Transverse colon (tissue), 4 donors: ENCODE data around the gene ULBP2. TPM values are rescaled to one million over a fixed set of nuclear protein-coding genes. Genes with fewer than 3 reads are reported as not detected.

Experiments
- DNase-seq: peaks from one replicate; pipeline ENCODE4 v3.0.0-alpha.2; 2019
- H3K27ac ChIP-seq, 4 donors: fragments of 200-600 bp; sonication (generic); 2 replicates each; pipeline ENCODE4 v1.5.1; 2016 to 2018; ENCODE audit warnings: inconsistent platforms in 4 of 4
- H3K27me3 ChIP-seq: fragments of 200-600 bp; sonication (generic); 2 replicates; pipeline ENCODE4 v1.5.1; 2017; ENCODE audit warnings: inconsistent platforms
- H3K36me3 ChIP-seq, 4 donors: fragments of 200-600 bp; sonication (generic); 2 replicates each; pipeline ENCODE4 v1.5.1; 2017 to 2019; ENCODE audit warnings: inconsistent platforms in 4 of 4
- H3K4me1 ChIP-seq, 4 donors: fragments of 200-600 bp; sonication (generic); 2 replicates each; pipeline ENCODE4 v1.5.1; 2017 to 2020; ENCODE audit warnings: inconsistent platforms in 4 of 4
- H3K4me3 ChIP-seq, 4 donors: fragments of 200-600 bp; sonication (generic); 1 replicate in 1 of 4; 2 replicates in 3 of 4; pipeline versions ENCODE4 v1.5.1 to v1.6.1; 2017 to 2019; ENCODE audit warnings: inconsistent platforms in 4 of 4
- H3K9me3 ChIP-seq, 2 donors: fragments of 200-600 bp; sonication (generic); 2 replicates each; pipeline ENCODE4 v1.5.1; 2017 to 2019; ENCODE audit warnings: inconsistent platforms in 2 of 2
- EP300 ChIP-seq: sonication (generic); formaldehyde crosslinking; IDR thresholded peaks from one replicate; pipeline ENCODE4 v1.6.1; 2017; ENCODE audit warnings: antibody characterized with exemption, low read depth
- POLR2A ChIP-seq: fragments of 450-650 bp; IDR thresholded peaks from one replicate; pipeline ENCODE4 v1.6.1; 2016; ENCODE audit warnings: antibody characterized with exemption, mild to moderate bottlenecking, moderate library complexity
- POLR2AphosphoS5 ChIP-seq, 3 donors: sonication (generic); formaldehyde crosslinking; IDR thresholded peaks; one replicate each; pipeline ENCODE4 v1.6.1; 2016; ENCODE audit warnings: antibody characterized with exemption in 3 of 3
- WGBS, 2 donors: methylation state at CpG; one replicate each; pipeline ENCODE4 v1.1.5; 2018; ENCODE audit warnings: low coverage in 1 of 2; 5-methylcytosine and 5-hydroxymethylcytosine counted together
- in situ Hi-C, 4 donors: fragments of 200-750 bp; cut with MboI; loops; one replicate each; pipeline versions ENCODE4 v1.15.0 to v1.15.1; 2017; ENCODE audit warnings: low sequenced_read_pairs in 3 of 4, low pct_ligation_motif_present in 1 of 4, low pct_unique_long_range_greater_than_20kb in 1 of 4
- intact Hi-C: fragments of 100-400 bp; cut with DNase I; formaldehyde crosslinking; loops from one replicate; pipeline ENCODE4 v1.15.1; 2023; ENCODE audit warnings: low total_unique reads
- total RNA-seq, 4 donors: library from RNA; depleted of rRNA; stranded (reverse); fragments of >200 nt; gene quantifications; one replicate each; pipeline ENCODE4 v1.1.0, GENCODE V29; 2016
- TF ChIP-seq, protein P1 (sequence below), 5 experiments: fragments of 200-600 bp in 3 of 5; fragments of 450-650 bp in 2 of 5; sonication (generic) in 3 of 5; IDR thresholded peaks; 1 replicate in 2 of 5; 2 replicates in 3 of 5; pipeline ENCODE4 v1.5.1; 2016 to 2017; ENCODE audit warnings: antibody characterized with exemption in 5 of 5, inconsistent platforms in 3 of 5, mild to moderate bottlenecking in 2 of 5, moderate library complexity in 1 of 5

Gene ULBP2
- total RNA-seq, 4 donors from 2014 or later = not detected

DNA sequence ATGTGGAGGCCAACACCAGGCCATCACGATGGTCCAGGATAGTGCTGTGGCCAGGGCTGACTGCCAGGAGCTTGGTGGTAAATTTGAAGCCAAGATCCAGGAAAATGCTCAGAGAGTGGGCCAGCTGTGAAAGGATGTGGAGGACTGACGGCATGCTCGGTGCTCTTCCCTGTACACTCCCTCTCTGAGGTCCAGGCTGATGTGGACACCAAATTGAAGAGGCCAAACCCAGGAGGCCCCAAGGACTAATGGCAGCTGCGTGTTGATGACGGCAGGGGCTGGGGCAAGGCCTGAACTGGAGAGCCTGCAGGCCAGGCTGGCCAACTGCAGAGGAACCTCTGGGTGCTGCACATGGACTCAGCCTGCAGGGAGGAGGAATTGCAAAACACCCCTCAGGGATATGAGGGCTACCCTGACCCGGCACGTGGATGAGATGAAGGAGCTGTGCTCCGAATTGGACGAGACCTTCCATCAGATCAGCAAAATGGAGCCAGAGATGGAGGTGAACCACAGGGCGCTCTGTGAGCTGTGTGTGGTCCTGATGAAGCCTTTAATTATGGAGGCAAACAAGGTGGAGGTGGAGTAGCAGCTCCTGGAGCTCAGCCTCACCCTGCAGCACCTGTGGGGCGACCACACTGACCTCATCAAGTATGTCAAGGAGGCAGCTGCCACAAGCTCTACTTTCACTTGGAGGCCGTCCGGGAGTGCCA is 37.0 kb upstream of the ULBP2 start:
- no peaks in the 10 kb centered on the region for H3K36me3 ChIP-seq
- H3K9me3 ChIP-seq = peaks cover 0 to 12% of the 10 kb centered on the region in 2 donors
- no peak overlapping the region for H3K27ac ChIP-seq
- DNase-seq = no peak
- WGBS, 2 donors = 60 to 85% methylated on average over 1 to 13 of the region's 13 CpGs
- no peaks in the 10 kb centered on the region for H3K27me3 ChIP-seq
- no peaks in the 10 kb centered on the region for H3K4me1 ChIP-seq
- in situ Hi-C loops (no loop called here), intact Hi-C loops (no loop called here)
- no peak overlapping the region for H3K4me3 ChIP-seq
- TF ChIP-seq, protein P1, sequence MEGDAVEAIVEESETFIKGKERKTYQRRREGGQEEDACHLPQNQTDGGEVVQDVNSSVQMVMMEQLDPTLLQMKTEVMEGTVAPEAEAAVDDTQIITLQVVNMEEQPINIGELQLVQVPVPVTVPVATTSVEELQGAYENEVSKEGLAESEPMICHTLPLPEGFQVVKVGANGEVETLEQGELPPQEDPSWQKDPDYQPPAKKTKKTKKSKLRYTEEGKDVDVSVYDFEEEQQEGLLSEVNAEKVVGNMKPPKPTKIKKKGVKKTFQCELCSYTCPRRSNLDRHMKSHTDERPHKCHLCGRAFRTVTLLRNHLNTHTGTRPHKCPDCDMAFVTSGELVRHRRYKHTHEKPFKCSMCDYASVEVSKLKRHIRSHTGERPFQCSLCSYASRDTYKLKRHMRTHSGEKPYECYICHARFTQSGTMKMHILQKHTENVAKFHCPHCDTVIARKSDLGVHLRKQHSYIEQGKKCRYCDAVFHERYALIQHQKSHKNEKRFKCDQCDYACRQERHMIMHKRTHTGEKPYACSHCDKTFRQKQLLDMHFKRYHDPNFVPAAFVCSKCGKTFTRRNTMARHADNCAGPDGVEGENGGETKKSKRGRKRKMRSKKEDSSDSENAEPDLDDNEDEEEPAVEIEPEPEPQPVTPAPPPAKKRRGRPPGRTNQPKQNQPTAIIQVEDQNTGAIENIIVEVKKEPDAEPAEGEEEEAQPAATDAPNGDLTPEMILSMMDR (IDR thresholded peaks at IDR 0.05) = no peak
- TF ChIP-seq POLR2AphosphoS5 (IDR thresholded peaks at IDR 0.05) (no peak), EP300 (no peak), POLR2A (no peak)

DNA sequence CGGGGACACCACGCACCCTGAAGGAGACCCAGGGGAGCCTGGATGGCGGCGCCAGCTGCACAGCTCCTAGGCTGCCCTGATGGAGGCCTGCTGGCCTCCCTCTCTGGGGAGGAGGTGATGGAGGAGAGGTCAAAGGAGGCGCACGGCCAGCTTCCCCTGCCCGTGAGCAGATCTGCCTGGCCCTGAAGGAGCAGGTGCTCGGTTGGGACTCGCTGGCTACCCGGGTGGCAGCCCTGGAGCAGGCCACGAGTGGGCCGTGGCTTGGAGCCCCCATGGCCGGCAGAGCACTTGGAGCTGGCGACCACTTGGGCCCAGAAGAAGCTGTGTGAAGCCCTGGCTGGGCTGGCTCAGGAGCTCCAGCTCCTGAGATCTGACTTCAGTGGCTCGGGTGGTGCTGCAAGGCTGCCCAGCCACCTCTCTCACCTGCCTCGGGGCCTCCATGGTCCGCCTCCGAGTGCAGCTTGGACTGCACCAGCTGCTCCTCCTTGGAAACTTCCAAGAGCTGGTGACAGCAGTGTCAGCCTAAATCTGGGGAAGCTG is 36.4 kb upstream of the ULBP2 start:
- Histone ChIP-seq H3K4me3 (no peak overlapping the region), H3K4me1 (no peaks in the 10 kb centered on the region), H3K27me3 (no peaks in the 10 kb centered on the region), H3K27ac (no peak overlapping the region), H3K9me3 (peaks cover 0 to 12% of the 10 kb centered on the region in 2 donors), H3K36me3 (no peaks in the 10 kb centered on the region)
- TF ChIP-seq EP300 = no peak
- no peak for TF ChIP-seq POLR2AphosphoS5 (IDR thresholded peaks at IDR 0.05)
- TF ChIP-seq POLR2A = no peak
- TF ChIP-seq, protein P1 (IDR thresholded peaks at IDR 0.05) = no peak
- 88% methylated on average over 16 of the region's 18 CpGs; no CpG with 5 or more reads in 1 of the 2 donors for WGBS, 2 donors
- DNase-seq = no peak
- intact Hi-C loops = no loop called here
- in situ Hi-C loops = no loop called here

DNA sequence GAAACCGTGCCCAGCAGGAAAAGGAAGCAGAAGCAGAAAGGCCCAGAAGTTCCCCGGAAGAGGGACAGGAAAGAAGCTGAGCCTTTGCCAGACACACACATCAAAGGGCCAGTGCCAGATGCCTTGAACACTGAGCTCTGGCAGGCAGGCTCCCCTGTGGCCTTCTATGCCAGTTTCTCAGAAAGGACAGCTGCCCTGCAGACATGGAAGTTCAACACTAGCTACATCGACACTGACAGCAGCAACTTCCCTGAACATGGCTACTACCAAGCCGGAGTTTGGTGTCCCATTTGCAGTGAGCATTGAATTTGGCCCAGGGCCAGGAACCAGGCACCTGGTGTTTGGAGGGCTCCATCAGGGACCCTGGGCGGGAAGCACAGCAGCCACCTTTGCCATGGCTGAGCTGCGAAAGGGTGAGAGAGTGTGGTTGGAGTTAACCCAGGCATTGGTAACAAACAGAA is 35.9 kb upstream of the ULBP2 start:
- no peak for DNase-seq
- in situ Hi-C loops (no loop called here), intact Hi-C loops (no loop called here)
- Histone ChIP-seq H3K4me3 (no peak overlapping the region), H3K27me3 (no peaks in the 10 kb centered on the region), H3K27ac (no peak overlapping the region), H3K36me3 (no peaks in the 10 kb centered on the region), H3K4me1 (no peaks in the 10 kb centered on the region), H3K9me3 (peaks cover 0 to 12% of the 10 kb centered on the region in 2 donors)
- 83% methylated on average over 6 of the region's 6 CpGs; no CpG with 5 or more reads in 1 of the 2 donors for WGBS, 2 donors
- TF ChIP-seq POLR2A = no peak
- TF ChIP-seq POLR2AphosphoS5 (IDR thresholded peaks at IDR 0.05) = no peak
- TF ChIP-seq EP300 = no peak
- TF ChIP-seq, protein P1 (IDR thresholded peaks at IDR 0.05) = no peak

DNA sequence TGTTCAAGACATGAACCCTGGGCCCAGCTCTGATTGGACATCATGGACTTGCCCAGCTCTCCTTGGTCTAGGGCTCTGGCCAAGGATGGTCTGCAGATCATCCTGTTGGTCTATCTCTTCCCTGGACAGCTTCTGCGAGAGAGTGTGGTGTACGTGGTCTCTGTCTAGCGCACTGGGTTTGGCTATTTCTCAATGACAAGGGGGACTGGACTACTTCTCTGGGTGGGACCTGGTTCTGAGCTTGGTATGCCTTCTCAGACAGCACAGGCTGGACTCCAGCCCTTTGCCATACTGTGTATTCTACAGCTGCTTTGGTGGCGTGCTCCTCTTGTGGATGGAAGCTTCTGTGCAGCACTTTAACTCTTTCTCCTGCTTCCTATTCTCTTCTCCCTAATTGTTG is 35.4 kb upstream of the ULBP2 start:
- Histone ChIP-seq H3K27me3 (no peaks in the 10 kb centered on the region), H3K27ac (no peak overlapping the region), H3K9me3 (peaks cover 0 to 12% of the 10 kb centered on the region in 2 donors), H3K4me1 (no peaks in the 10 kb centered on the region), H3K36me3 (no peaks in the 10 kb centered on the region), H3K4me3 (no peak overlapping the region)
- 92% methylated on average over 4 of the region's 4 CpGs; no CpG with 5 or more reads in 1 of the 2 donors for WGBS, 2 donors
- intact Hi-C loops = no loop called here
- in situ Hi-C loops = no loop called here
- DNase-seq = no peak
- no peak for TF ChIP-seq POLR2A
- TF ChIP-seq, protein P1 (IDR thresholded peaks at IDR 0.05) = no peak
- no peak for TF ChIP-seq POLR2AphosphoS5 (IDR thresholded peaks at IDR 0.05)
